ENCODE results near the gene HIVEP3.

Gene HIVEP3

GRCh38 chr1:41677620-41678019, 241.1 kb downstream of the HIVEP3 start:
- no peak for DNase-seq

GRCh38 chr1:41675401-41675800, 243.3 kb downstream of the HIVEP3 start:
- no peak for DNase-seq

- no peak for DNase-seq
Measured at GRCh38 chr1:41674522-41674921, 244.2 kb downstream of the HIVEP3 start.

- DNase-seq = no peak
Measured at GRCh38 chr1:41673806-41674205, 244.9 kb downstream of the HIVEP3 start.

- no peak for DNase-seq
Measured at GRCh38 chr1:41673378-41673777, 245.3 kb downstream of the HIVEP3 start.

GRCh38 chr1:41672641-41673361, 245.9 kb downstream of the HIVEP3 start:
- DNase-seq = no peak

GRCh38 chr1:41672173-41672572, 246.5 kb downstream of the HIVEP3 start:
- DNase-seq = no peak

GRCh38 chr1:41671116-41671755, 247.5 kb downstream of the HIVEP3 start:
- DNase-seq = no peak

GRCh38 chr1:41670217-41670957, 248.3 kb downstream of the HIVEP3 start:
- no peak for DNase-seq

- no peak for DNase-seq
Measured at GRCh38 chr1:41668967-41669366, 249.8 kb downstream of the HIVEP3 start.

GRCh38 chr1:41668054-41668660, 250.6 kb downstream of the HIVEP3 start:
- no peak for DNase-seq

- no peak for DNase-seq
Measured at GRCh38 chr1:41666981-41667631, 251.6 kb downstream of the HIVEP3 start.

- no peak for DNase-seq
Measured at GRCh38 chr1:41665962-41666917, 252.5 kb downstream of the HIVEP3 start.

- peak; percentile 90 for DNase-seq
Measured at GRCh38 chr1:41664861-41665640, 253.7 kb downstream of the HIVEP3 start.

- DNase-seq = no peak
Measured at GRCh38 chr1:41663671-41664400, 254.9 kb downstream of the HIVEP3 start.

GRCh38 chr1:41662765-41663437, 255.8 kb downstream of the HIVEP3 start:
- no peak for DNase-seq

- DNase-seq = peak; percentile 21
Measured at GRCh38 chr1:41662061-41662764, 256.5 kb downstream of the HIVEP3 start.

GRCh38 chr1:41661428-41662060, 257.2 kb downstream of the HIVEP3 start:
- DNase-seq = peak; percentile 28

All from NCI-H524 treated with DMSO at 0.1 percent for 48 hours (cell line).